Right renal pelvis (tissue), 4 donors: ENCODE measurements around the gene SDCCAG8. TPM values are rescaled to one million over a fixed set of nuclear protein-coding genes. Genes with fewer than 3 reads are reported as not detected.
"Not testable (repeated sequence)": the region's sequence is repeated elsewhere in the genome, so short reads cannot be mapped to it uniquely, and the experiment has no call there.

Source experiments
- DNase-seq, 4 donors: peaks; one replicate each; pipeline ENCODE4 v3.0.0-alpha.2; 2013; ENCODE audit warnings: low read depth in 4 of 4, low spot score in 3 of 4, missing footprints in 1 of 4
- polyA plus RNA-seq, 4 donors: library from polyadenylated mRNA; unstranded; fragments of 120-200 nt; gene quantifications; one replicate each; pipeline ENCODE4 v1.2.1, GENCODE V29; 2013; ENCODE audit not compliant: insufficient read length in 4 of 4

Gene SDCCAG8
- polyA plus RNA-seq, 4 donors: 40.8 to 50.4 (median 43.7) TPM

DNA sequence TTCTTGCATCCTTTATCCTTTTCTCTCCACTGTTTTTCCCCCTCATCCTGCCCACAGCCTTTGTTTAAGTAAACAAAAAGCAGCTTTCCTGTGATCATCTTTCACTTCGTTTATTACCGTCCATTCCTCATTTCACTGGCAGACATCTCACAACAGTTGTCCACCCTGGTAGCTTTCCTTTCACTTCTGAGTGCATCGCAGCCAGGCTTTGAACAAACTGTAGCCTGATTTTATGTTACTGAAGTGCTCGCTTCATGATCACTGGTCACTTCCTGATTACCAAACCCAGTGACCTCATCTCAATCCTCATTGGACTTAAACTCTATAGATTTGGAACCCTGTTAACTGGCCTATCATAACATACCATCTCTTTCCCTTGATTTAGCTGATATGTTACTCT, 67.7 kb downstream of the SDCCAG8 start:
- DNase-seq: no peak

DNA sequence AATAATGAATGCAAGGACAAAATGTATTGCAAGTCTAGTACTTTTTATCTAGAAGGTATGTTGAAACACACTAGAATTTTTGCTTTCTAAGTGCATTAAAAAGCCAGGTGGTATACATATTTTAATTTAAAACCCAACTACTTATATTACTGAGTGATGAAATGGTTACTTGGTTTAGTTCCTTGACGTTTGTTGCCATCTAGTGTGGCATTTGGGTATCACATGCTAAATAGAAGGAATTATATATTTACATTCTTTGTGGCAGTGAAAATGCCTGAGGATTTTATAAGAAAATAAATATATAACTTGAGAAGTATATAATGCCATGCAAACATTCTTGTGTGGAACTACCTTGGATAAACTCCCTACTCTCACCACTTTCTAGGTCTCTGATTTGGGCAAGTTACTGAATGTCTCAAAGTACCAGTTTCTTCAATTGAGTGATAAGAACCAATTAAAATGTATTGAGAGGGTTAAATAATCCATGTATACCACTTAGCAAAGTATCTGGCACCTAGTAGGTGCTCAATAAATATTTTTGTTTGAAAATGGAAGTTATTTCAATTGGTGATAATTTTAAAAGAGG, 69.6 kb downstream of the SDCCAG8 start:
- DNase-seq: peak in 2 of 4 donors; percentile 26 to 32

DNA sequence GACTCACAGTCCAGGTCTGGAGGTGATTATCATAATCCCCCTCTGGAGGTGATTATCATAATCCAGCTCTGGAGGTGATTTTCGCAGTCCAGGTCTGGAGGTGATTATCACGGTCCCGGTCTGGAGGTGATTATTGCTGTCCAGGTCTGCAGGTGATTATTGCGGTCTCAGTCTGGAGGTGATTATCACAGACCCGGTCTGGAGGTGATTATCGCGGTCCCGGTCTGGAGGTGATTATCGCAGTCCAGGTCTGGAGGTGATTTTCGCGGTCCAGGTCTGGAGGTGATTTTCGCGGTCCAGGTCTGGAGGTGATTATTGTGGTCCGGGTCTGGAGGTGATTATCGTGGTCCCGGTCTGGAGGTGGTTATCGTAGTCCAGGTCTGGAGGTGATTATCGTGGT, 76.6 kb downstream of the SDCCAG8 start:
- DNase-seq: no peak

DNA sequence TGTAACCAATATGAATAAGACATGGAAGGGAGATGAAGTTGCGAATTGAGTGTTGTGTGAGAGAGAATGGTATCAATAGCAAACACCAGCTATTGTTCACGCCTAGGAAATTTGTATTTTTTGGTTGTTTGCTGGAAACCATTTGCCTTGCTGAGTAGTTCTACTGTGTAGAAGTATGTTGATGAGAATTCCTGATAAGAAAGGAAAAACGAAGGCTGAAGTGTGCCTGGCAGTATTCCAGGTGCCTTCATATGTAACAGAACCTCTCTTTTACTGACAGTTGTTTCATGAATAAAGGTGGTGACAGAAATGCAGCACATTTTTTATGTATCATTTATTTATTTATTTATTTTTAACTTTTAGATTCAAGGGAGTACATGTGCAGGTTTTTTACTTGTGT, 79.5 kb downstream of the SDCCAG8 start:
- no peak for DNase-seq

DNA sequence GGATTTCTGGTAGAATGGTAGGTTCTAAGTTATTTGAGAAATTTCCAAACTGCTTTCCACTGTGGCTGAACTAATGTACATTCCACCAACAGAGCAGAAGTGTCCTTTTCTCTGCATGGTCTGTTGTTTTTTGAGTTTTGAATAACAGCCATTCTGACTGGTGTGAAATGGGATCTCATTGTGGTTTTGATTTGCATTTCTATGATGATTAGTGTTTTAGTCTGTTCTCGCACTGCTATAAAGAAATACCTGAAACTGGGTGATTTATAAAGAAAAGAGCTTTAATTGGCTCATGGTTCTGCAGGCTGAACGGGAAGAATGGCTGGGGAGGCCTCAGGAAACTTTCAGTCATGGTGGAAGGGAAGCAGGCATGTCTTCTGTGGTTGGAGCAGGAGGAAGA, 80.3 kb downstream of the SDCCAG8 start:
- no peak for DNase-seq

DNA sequence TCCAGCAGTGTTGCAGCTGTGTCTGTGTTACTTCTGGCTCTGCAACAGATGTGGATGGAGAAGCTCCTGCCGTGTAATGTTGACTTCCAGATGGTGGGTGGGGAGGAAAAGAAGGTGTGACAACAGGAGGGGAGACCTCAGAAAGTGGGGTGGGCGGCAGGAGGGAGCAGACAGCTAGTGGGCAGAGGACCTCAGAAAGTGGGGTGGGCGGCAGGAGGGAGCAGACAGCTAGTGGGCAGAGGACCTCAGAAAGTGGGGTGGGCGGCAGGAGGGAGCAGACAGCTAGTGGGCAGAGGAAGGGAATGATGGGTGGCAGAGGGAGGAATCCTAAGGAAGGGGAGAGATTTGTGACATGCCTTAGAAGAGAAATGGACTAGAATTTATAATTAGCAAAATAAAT, 83.0 kb downstream of the SDCCAG8 start:
- not testable (repeated sequence) for DNase-seq

DNA sequence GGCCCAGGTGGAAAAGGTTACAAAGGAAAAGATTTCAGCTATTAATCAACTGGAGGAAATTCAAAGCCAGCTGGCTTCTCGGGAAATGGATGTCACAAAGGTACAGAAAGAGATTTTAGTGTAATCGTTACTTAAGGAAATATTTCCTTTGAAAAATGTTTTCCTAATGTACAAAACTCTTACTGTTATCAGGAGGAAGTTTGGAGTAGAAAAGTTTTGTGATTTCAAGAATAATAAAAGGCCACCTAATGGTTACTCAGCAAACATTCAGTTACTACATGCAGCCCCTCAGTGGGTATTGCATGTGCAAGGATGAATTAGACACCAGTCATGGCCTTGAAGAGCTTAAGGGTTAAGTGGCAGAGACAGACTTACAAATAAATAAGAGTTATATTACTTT, 85.2 kb downstream of the SDCCAG8 start:
- DNase-seq: no peak

DNA sequence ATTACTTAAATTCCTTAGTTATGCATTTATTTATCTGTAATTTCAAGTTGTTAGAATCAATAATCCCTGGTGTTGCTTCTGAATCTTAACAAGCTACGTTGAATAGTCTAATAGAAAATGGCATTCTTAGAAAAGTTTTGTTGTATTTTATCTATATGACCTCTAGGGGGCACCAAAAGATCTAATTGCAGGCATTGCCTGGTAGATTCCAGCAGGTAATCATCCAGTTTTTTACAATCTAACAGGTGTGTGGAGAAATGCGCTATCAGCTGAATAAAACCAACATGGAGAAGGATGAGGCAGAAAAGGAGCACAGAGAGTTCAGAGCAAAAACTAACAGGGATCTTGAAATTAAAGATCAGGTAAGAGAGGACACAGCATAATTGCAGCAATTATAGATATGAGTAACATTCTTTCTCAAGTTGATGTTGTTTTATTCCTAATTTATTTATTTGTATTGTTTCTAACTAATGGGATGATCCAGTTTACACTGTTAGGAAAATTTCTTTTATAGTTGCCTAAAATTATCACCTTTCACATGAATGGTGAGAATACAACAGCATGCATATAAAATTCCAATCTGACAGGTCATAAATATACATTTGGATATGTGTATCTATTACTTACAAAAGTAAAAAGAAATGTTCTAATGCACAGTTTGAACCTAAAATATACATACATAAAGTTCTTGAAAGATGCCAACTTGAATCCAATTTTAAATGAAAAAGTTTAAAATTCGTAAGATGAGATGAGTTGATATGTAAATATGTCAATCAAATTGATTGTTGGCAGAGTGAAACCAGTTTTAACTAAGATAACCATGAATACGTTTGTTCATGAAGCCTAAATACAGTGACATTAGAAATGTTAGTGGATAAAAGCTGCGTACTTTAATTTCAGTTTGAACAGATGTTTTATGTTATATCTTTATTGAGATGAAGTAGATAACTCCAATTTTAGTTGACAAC, 88.4 kb downstream of the SDCCAG8 start:
- DNase-seq: peak in 2 of 4 donors; percentile 33 to 37

DNA sequence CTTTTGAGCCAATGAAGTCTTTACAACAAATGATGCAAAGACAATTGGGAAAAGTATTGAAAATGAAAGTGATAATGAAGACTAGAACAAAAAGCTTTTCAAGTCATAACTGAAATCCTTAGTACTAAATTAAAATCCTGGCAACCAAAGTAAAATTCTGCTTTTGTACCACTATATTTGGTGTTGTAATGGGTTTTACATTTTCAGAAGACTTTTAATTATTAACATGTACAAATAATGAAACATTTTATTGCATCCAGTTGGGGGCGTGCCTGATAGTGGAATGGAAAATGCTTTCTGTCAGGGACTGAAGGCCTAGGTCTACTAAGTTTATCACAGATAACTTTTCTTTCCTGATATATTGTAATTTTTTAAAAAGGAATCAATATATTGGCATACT, 89.4 kb downstream of the SDCCAG8 start:
- DNase-seq: no peak

DNA sequence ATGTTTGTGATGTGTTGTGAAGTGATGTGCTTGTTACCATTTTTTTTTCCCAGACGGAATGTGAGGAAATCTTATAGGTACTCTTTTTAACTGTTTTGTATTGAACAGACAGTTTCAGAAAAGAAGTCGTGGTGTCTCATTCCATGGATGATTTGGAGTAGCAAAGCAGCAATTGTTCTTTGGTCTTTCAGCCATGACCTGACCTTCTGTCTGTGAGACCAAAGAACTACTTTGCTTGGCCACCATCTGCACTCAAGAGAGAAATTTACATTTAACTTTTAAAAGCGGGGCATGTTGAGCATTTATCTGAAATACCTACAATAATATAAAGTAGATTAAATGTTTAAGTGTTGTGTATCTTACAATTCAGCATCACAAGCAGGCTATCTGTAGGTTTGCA, 90.2 kb downstream of the SDCCAG8 start:
- DNase-seq: no peak

DNA sequence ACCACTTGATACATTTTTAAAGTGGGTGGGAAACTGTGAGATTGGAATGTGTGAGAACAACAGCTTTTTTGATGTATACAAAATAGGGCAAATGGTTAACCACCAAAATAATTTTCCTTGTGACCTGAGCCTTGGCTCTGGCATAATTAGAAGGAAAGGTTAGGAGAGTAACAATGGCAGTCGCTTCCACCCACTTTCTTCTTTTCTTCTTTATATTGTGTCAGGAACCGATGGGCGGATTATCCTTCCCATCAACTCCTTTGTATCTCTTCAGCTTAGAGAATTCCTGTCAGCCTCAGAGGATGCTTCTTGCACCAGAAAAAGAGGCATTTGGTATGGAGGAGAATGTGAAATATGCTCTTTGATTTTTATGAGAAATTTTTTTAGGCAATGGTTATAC, 90.6 kb downstream of the SDCCAG8 start:
- no peak for DNase-seq

DNA sequence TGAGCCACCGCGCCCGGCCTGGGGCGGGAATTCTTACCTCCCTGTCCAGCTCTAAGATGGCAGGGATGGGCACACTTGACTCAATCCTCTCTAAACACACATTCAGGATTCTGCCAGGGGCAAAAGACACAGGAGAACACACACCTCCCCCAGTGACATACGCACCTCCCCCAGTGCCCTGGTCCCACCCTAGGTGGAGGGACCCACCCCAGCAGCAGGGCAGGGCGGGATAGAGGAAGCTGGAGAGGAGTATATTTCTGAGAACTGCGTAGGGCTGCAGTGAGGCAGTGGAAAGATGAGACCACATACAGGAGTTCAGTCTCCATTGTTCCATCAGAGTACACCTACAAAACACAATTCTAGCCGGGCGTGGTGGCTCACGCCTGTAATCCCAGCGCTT, 92.5 kb downstream of the SDCCAG8 start:
- no peak for DNase-seq

DNA sequence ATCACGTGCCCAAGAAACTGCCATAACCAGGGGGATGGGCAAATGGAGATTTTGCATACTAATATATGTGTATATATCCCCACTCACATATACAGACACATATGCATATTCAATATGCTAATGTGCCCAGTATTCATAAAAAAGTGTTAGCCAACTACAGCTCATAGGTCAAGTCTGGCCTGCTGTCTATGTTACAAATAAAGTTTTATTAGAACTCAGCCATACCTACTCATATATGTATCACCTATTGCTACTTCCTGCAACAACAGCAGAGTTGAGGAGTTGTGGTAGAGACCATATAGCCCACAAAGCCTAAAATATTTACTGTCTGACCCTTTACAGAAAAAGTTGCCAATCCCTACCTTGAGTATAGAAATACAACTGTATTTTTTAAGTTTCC, 93.3 kb downstream of the SDCCAG8 start:
- no peak for DNase-seq

DNA sequence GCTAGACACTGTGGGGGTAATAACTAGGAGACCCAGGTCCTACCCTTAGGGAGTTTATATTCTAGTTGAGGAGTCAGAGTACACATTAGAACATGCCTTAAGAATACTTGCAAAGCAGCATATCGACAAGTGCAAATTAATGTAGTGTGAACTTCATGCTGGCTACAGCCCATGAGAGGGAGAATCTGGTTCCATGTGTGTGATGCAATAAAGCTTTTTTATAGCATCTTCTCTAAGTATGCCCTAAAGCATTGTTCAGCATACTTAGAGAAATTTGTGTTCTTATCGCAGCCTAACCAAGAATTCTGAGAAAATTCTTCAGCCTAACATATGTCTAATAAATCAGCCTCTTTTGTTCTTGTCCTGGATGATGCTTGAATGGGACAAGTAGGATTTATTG, 95.5 kb downstream of the SDCCAG8 start:
- no peak for DNase-seq

DNA sequence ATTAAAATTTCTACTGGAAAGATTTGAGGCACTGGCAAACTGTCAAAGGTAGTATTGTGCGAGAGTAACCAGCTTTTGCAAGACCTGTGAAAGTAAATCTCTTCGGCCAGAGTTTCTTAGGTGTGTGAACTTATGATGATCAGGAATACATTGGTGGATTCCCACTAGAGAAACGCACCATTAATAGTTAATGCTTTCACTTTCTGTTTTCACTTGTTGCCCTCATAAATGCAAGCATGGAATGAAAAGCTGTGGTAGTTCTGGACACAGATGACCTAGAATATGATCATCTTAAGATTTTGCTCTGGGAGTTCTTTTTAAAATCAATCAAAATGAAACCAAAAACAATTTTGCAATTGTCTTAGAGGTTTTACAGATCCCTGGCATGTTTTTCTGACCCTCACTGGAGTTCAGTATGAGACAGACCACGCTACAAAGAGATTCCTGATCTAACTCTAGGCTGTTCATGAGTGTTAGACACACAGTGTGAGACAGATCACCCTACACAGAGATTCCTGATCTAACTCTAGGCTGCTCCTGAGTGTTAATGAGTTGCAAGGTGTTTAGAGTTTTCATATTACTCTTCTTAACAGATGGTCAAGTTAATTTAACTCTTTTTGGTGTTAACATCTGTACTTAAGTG, 98.8 kb downstream of the SDCCAG8 start:
- no peak for DNase-seq

DNA sequence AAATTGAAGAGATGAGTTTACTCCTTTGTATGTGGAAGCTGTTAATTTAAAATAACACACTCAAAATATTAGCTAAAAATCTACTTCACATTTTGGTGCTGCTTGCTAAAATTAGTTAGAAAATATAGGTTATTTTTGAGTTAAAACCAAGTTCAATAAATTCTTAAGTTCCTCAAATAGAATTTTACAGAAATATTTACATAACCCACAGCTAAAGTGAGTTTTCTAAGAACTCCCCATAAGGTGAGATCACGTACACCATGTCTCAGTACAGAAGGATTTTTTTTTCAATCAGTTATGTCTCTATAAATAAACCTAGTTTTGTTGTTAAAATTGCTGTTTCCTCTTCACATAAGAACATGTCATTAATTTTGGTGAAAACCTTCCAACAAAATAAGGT, 108.0 kb downstream of the SDCCAG8 start:
- DNase-seq: no peak

DNA sequence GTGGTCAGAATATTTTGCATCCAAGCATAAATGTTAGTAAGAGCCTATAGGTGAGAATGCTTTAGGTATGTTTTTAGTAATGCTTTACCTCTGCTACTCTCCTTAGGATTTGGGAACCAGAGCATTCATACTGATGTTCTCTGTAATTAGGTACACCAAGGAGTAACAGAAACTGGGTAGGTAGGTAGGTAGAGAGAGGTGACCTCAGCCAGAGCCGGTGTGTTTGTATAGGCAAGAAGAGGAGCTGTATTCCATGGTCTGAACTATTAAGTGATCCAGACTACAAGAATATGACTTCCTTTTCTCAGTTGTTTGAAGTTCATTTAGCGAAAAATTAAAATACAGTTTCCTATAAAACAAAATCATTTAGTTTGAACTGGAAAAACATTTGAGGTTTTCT, 108.5 kb downstream of the SDCCAG8 start:
- DNase-seq: no peak

DNA sequence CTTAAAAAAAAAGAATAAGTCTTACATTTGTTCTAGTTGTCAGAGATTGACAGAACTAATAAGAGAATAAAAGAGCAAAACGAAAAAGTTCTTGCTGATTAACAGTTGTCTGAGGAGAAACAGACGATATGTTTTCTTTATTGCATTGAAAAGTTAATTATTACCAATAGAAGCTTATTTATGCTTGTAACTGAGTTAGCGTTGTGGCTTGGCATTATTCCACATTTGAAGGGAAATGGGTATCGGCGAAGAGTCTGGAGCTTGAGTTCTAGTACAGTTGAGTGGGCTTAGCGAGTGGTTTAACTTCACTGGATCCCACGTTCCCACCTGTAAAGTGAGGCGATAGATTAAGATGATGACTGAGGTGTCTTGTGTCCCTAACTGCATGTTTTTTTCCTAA, 109.0 kb downstream of the SDCCAG8 start:
- DNase-seq: no peak

DNA sequence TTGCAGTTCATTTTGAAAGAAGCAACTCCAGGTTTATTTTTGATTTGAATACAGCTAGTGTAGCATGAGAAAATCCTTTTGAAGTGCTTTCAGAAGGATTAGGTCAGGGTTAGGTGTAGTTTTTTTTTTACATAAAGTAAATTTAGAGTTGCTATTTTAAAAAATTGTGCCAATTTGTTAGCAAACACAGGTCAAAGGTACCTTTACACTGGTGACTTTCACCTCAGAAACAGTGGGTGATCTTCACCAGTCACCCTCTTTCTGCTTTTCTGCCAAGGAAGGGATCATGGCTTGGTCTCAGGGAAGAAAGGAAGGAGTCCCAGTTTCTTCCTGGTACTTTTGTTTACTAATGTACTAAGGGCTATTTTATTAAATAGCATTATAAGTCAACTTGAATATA, 111.5 kb downstream of the SDCCAG8 start:
- no peak for DNase-seq

DNA sequence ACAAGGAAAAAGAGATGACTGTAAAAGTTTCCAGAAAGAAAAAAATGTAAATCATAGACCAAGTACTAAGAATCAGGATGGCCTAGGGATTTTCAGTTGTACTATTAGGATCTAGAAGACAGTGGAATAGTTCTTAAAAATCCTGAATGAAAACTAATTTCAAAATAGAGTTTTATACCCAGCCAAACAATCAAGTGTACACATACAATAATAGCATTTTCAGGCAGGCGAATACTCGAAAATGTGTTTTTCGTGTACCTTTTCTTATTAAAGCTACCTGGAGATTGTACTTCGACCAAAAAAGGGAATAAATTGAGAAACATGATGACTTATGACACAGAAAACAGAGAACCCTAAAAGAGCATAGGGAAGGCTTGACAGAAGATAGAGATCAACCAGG, 118.6 kb downstream of the SDCCAG8 start:
- no peak for DNase-seq

DNA sequence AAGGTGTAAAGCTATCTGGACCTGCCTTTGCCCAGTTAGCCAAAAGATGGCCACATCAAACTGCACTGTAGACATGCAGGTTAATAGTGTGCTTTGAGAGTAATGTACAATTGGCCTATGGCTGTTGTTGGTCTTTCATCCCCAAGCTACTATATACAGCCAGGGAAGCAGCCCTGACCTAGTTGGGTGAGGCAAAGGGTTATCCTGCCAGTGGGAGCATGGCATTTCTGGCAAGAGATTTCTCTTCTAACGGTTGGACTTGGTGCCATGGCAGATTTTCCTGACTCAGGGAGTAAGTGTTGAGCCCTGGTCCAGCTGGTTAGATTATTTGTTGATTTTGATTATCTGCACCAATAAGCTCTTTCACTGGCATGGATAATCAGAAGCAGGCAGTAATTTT, 119.8 kb downstream of the SDCCAG8 start:
- DNase-seq: no peak

DNA sequence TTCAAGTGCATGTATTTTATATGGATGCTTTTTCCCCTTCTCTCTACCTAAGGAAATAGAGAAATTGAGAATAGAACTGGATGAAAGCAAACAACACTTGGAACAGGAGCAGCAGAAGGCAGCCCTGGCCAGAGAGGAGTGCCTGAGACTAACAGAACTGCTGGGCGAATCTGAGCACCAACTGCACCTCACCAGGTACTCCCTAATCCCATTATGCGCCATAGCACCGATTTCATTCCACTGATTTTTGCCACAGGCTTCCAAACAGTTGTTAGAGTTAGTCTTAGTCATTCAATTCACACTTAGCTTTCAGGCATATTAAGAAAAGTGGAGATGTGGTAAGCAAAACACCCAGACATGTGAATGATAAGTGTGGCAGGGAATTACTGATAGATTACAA, 122.8 kb downstream of the SDCCAG8 start:
- no peak for DNase-seq
